ENCODE results near the gene HDAC1.

DNA sequence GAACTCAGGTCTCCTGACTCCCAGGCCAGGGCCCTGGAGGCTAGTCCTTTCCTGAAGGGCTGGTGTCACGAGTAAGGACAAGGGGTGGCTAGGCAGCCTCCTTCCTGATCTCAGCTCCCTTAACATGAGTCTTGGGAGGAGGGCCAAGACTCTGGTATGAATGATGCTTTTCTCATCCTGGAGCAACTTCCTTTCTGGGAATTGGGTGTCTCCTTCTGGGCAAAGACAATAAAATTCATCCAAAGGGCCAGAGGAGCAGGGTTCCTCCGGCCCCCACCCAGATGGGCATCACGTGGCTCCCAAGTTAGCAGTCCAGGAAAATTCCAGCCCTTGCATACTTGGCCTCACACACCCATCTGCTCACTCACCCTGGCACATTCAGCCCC is 45.0 kb upstream of the HDAC1 start, which contains the start of gene FAM167B:
- TF ChIP-seq RAD21 (IDR thresholded peaks at IDR 0.05; ENCODE audit: low read depth) (no peak), TCF12 (IDR thresholded peaks at IDR 0.05; ENCODE audit: low read depth) (no peak), FOXM1 (IDR thresholded peaks at IDR 0.05; ENCODE audit: borderline replicate concordance, low read depth) (no peak), TAF1 (IDR thresholded peaks at IDR 0.05; ENCODE audit: low read depth) (no peak)
- TF ChIP-seq, protein P1, sequence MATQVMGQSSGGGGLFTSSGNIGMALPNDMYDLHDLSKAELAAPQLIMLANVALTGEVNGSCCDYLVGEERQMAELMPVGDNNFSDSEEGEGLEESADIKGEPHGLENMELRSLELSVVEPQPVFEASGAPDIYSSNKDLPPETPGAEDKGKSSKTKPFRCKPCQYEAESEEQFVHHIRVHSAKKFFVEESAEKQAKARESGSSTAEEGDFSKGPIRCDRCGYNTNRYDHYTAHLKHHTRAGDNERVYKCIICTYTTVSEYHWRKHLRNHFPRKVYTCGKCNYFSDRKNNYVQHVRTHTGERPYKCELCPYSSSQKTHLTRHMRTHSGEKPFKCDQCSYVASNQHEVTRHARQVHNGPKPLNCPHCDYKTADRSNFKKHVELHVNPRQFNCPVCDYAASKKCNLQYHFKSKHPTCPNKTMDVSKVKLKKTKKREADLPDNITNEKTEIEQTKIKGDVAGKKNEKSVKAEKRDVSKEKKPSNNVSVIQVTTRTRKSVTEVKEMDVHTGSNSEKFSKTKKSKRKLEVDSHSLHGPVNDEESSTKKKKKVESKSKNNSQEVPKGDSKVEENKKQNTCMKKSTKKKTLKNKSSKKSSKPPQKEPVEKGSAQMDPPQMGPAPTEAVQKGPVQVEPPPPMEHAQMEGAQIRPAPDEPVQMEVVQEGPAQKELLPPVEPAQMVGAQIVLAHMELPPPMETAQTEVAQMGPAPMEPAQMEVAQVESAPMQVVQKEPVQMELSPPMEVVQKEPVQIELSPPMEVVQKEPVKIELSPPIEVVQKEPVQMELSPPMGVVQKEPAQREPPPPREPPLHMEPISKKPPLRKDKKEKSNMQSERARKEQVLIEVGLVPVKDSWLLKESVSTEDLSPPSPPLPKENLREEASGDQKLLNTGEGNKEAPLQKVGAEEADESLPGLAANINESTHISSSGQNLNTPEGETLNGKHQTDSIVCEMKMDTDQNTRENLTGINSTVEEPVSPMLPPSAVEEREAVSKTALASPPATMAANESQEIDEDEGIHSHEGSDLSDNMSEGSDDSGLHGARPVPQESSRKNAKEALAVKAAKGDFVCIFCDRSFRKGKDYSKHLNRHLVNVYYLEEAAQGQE (IDR thresholded peaks at IDR 0.05; ENCODE audit: low read depth) = no peak

Measured in Ishikawa (cell line).